ENCODE results near the gene SLC22A23.

SLC22A23 gene

GRCh38 chr6:3423439-3424184, 33.2 kb downstream of the SLC22A23 start:
- in situ Hi-C loops (cut with MboI; ENCODE audit: low sequenced_read_pairs), result no loop called here

- in situ Hi-C loops (cut with MboI; ENCODE audit: low sequenced_read_pairs), result no loop called here
Measured at GRCh38 chr6:3422435-3423070, 34.3 kb downstream of the SLC22A23 start.

GRCh38 chr6:3421791-3422434, 34.9 kb downstream of the SLC22A23 start:
- in situ Hi-C loops (cut with MboI; ENCODE audit: low sequenced_read_pairs), result no loop called here

GRCh38 chr6:3421143-3421542, 35.7 kb downstream of the SLC22A23 start:
- in situ Hi-C loops (cut with MboI; ENCODE audit: low sequenced_read_pairs), result no loop called here

GRCh38 chr6:3419624-3420272, 37.1 kb downstream of the SLC22A23 start:
- in situ Hi-C loops (cut with MboI; ENCODE audit: low sequenced_read_pairs), result no loop called here

- in situ Hi-C loops (cut with MboI; ENCODE audit: low sequenced_read_pairs), result no loop called here
Measured at GRCh38 chr6:3418496-3419060, 38.3 kb downstream of the SLC22A23 start.

DNA sequence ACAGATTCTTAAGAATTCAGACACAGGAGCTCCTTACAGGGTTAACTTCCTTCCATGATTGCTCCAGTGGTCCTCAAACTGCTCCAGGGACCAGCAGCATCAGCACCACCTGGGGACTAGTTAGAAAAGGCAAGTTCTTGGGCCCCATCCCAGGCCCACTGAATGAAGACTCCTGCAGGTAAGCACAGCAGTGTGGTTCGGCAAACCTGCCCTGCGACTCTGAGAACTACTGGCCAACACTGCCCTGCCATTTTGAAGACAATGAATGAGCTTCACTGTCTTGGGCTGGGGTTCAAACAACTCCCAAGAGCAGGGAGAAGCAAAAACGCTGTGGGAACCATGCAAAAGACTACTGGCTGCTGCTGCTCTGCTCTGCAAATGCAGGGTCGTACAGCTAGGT, 39.4 kb downstream of the SLC22A23 start:
- in situ Hi-C loops (cut with MboI; ENCODE audit: low sequenced_read_pairs), result no loop called here

DNA sequence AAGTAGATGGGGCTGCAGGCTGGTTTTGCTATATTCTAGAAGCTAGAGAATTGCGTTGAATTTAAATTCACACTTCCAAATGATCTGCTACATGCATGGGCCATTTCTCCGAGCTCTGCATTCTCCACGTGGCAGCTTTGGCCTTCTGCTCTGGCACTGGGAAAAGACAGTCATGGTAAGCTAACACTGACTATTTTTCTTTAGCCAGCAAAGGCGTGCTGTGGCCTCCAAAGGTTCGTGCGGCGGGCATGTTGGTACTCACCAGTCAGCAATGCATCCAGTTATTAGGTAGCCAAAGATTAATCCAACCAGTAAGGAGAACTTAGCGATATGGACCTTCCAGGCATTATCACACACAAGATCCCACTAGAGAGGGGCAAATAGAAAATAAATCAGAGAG, 41.4 kb downstream of the SLC22A23 start:
- in situ Hi-C loops (cut with MboI; ENCODE audit: low sequenced_read_pairs), result no loop called here

DNA sequence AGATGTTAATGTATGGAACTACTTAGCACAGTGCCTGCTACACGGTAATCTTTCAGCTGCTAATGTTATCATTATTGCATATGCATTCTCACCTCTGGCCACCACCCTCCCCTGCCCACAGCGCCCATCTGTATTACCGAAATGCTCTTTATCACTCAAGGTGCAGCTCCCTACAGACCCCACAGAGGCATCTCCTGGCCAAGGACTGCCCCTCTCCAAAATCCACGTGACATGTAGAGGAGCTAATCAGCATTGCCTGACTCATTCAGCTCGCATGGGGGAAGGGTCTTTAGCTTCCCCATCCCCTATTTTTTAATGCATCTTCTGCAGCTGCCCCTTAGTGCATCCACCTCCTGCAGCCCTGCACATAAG, 41.8 kb downstream of the SLC22A23 start:
- in situ Hi-C loops (cut with MboI; ENCODE audit: low sequenced_read_pairs), result no loop called here

- in situ Hi-C loops (cut with MboI; ENCODE audit: low sequenced_read_pairs), result no loop called here
Measured at GRCh38 chr6:3414327-3415081, 42.3 kb downstream of the SLC22A23 start.

GRCh38 chr6:3413592-3413991, 43.3 kb downstream of the SLC22A23 start:
- in situ Hi-C loops (cut with MboI; ENCODE audit: low sequenced_read_pairs), result no loop called here

- in situ Hi-C loops (cut with MboI; ENCODE audit: low sequenced_read_pairs), result no loop called here
Measured at GRCh38 chr6:3412779-3413500, 43.9 kb downstream of the SLC22A23 start.

- in situ Hi-C loops (cut with MboI; ENCODE audit: low sequenced_read_pairs), result no loop called here
Measured at GRCh38 chr6:3411967-3412778, 44.7 kb downstream of the SLC22A23 start.

- in situ Hi-C loops (cut with MboI; ENCODE audit: low sequenced_read_pairs), result no loop called here
Measured at GRCh38 chr6:3410385-3411360, 46.2 kb downstream of the SLC22A23 start.

- in situ Hi-C loops (cut with MboI; ENCODE audit: low sequenced_read_pairs), result no loop called here
Measured at GRCh38 chr6:3409699-3410384, 47.0 kb downstream of the SLC22A23 start.

- in situ Hi-C loops (cut with MboI; ENCODE audit: low sequenced_read_pairs), result no loop called here
Measured at GRCh38 chr6:3408665-3409064, 48.2 kb downstream of the SLC22A23 start.

DNA sequence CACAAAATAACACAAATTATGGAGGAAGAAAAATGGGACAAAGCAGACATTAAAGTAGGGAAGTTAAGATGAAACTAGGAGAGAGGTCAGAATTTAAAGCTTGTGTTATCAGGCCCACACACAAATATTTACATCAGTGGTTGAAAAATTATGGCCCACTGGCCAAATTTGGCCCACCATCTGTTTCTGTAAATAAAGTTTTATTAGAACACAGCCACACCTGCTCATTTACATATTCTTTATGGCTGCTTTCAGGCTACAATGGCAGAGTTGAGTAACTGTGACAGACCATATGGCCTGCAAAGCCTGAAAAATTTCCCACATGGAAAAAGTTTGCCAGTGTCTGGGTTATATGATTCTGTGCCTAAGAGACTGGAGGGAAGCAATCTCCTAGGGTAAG, 49.0 kb downstream of the SLC22A23 start:
- in situ Hi-C loops (cut with MboI; ENCODE audit: low sequenced_read_pairs), result no loop called here
